B cell (primary cell): ENCODE data around the gene CHAT. TPM values are rescaled to one million over a fixed set of nuclear protein-coding genes. Genes with fewer than 3 reads are reported as not detected.

Experiments
- ATAC-seq: fragments of 200-7000 bp; cut with Tn5 transposase; one replicate; pipeline ENCODE4 v1.10.0; 2021; ENCODE audit warnings: low read depth, mild to moderate bottlenecking, moderate number of reproducible peaks, moderate library complexity
- CTCF ChIA-PET: fragments of 350-600 bp; sonication (Branson Sonifier 250); formaldehyde crosslinking; loops from one replicate; lab custom pipeline; 2021; ENCODE audit warnings: antibody characterized with exemption, inconsistent platforms; lab: Charles Lee
- POLR2A ChIA-PET: fragments of 350-600 bp; sonication (Branson Sonifier 250); formaldehyde crosslinking; loops from one replicate; lab custom pipeline; 2021; ENCODE audit warnings: antibody characterized with exemption; lab: Charles Lee
- DNase-seq: peaks from one replicate; pipeline ENCODE4 v3.0.0; 2013
- H2AFZ ChIP-seq: 2 replicates; pipeline ENCODE4 v1.6.1; 2012; ENCODE audit warnings: mild to moderate bottlenecking, low read depth, low read length; ENCODE audit not compliant: insufficient read depth, poor library complexity, severe bottlenecking
- H3K27ac ChIP-seq, 2 donors: 1 replicate in 1 of 2; 2 replicates in 1 of 2; pipeline ENCODE4 v1.5.1; 2012 to 2013; ENCODE audit warnings: low read length in 2 of 2, mild to moderate bottlenecking in 2 of 2, moderate library complexity in 1 of 2
- H3K27me3 ChIP-seq, 4 experiments: fragments of 200-600 bp in 1 of 4; sonication (generic) in 1 of 4; replicated peaks in 1 of 4; 1 replicate in 2 of 4; 2 replicates in 2 of 4; pipeline versions ENCODE4 v1.6.1 to v1.7.0; 2013 to 2016; ENCODE audit warnings: low read length in 3 of 4, mild to moderate bottlenecking in 2 of 4, mixed read lengths in 1 of 4, moderate library complexity in 1 of 4; ENCODE audit not compliant: insufficient read depth in 4 of 4, control insufficient read depth in 3 of 4; ENCODE audit errors: control extremely low read depth in 1 of 4
- H3K36me3 ChIP-seq, 2 experiments: replicated peaks in 1 of 2; 1 replicate in 1 of 2; 2 replicates in 1 of 2; pipeline versions ENCODE4 v1.6.1 to v1.7.1; 2013; ENCODE audit warnings: low read length in 1 of 2; ENCODE audit not compliant: insufficient read depth in 2 of 2, control insufficient read depth in 1 of 2; ENCODE audit errors: control extremely low read depth in 1 of 2, extremely low read depth in 1 of 2
- H3K4me1 ChIP-seq, 2 donors: fragments of 200-600 bp in 1 of 2; sonication (generic) in 1 of 2; 1 replicate in 1 of 2; 2 replicates in 1 of 2; pipeline versions ENCODE4 v1.5.1 to v1.6.1; 2013 to 2017; ENCODE audit warnings: low read length in 2 of 2; ENCODE audit not compliant: control insufficient read depth in 2 of 2, insufficient read depth in 2 of 2
- H3K4me2 ChIP-seq: replicated peaks from 2 replicates; pipeline ENCODE3; 2012; ENCODE audit warnings: mild to moderate bottlenecking, low read depth, low read length; ENCODE audit not compliant: poor library complexity, severe bottlenecking
- H3K4me3 ChIP-seq, 5 experiments: fragments of 200-600 bp in 1 of 5; sonication (generic) in 1 of 5; 1 replicate in 3 of 5; 2 replicates in 2 of 5; pipeline versions ENCODE4 v1.5.1 to v1.7.0; 2011 to 2016; ENCODE audit warnings: low read length in 4 of 5, mild to moderate bottlenecking in 4 of 5, low read depth in 2 of 5, control low read depth in 1 of 5, moderate library complexity in 1 of 5; ENCODE audit not compliant: insufficient read depth in 1 of 5; ENCODE audit errors: control extremely low read depth in 1 of 5, extremely low read depth in 1 of 5
- H3K79me2 ChIP-seq: fragments of 200-600 bp; sonication (generic); one replicate; pipeline ENCODE4 v1.6.0; 2016; ENCODE audit warnings: low read length; ENCODE audit not compliant: control insufficient read depth, insufficient read depth
- H3K9ac ChIP-seq: fragments of 200-600 bp; sonication (generic); 2 replicates; pipeline ENCODE4 v1.6.1; 2017; ENCODE audit warnings: mild to moderate bottlenecking, low read length, moderate library complexity
- H3K9me3 ChIP-seq, 3 donors: one replicate each; pipeline versions ENCODE4 v1.6.1 to v1.7.1; 2013; ENCODE audit warnings: low read length in 2 of 3; ENCODE audit not compliant: control insufficient read depth in 2 of 3, insufficient read depth in 1 of 3; ENCODE audit errors: control extremely low read depth in 1 of 3
- H4K20me1 ChIP-seq: 2 replicates; pipeline ENCODE4 v1.6.0; 2012; ENCODE audit warnings: mild to moderate bottlenecking, low read length; ENCODE audit not compliant: insufficient read depth, control insufficient read depth, poor library complexity, severe bottlenecking
- H3K27ac Mint-ChIP-seq: one replicate; pipeline ENCODE4 v1.8.0; 2021; ENCODE audit warnings: mixed read lengths
- H3K27me3 Mint-ChIP-seq: one replicate; pipeline ENCODE4 v1.8.0; 2021; ENCODE audit warnings: mixed read lengths
- H3K4me1 Mint-ChIP-seq: one replicate; pipeline ENCODE4 v1.8.0; 2021; ENCODE audit warnings: mixed read lengths
- H3K4me3 Mint-ChIP-seq: one replicate; pipeline ENCODE4 v1.8.0; 2021; ENCODE audit warnings: mixed read lengths
- H3K9me3 Mint-ChIP-seq: one replicate; pipeline ENCODE4 v1.8.0; 2022; ENCODE audit warnings: mixed read lengths; ENCODE audit not compliant: insufficient read depth
- EZH2 ChIP-seq: IDR thresholded peaks from 2 replicates; pipeline ENCODE4 v1.6.1; 2012; ENCODE audit warnings: borderline replicate concordance, low read depth, mild to moderate bottlenecking, moderate library complexity, low read length; ENCODE audit not compliant: insufficient read depth, poor library complexity, severe bottlenecking
- WGBS: methylation state at CpG from one replicate; pipeline ENCODE4 v1.1.5; 2013; ENCODE audit warnings: missing lambda C conversion rate; ENCODE audit not compliant: insufficient coverage; 5-methylcytosine and 5-hydroxymethylcytosine counted together
- intact Hi-C: fragments of 100-400 bp; cut with micrococcal nuclease; formaldehyde crosslinking; loops from one replicate; pipeline ENCODE4 v1.10.0; 2022
- polyA plus RNA-seq: library from polyadenylated mRNA; depleted of rRNA; stranded (reverse); fragments of >200 nt; gene quantifications from 2 replicates; pipeline ENCODE4 v1.2.3, GENCODE V29; 2012
- total RNA-seq, 2 donors: library from RNA; stranded (reverse); fragments of 120-200 nt in 1 of 2; gene quantifications; 1 replicate in 1 of 2; 2 replicates in 1 of 2; pipeline versions ENCODE4 v1.2.3 to v1.2.4, GENCODE V29; 2013 to 2022
- TF ChIP-seq, protein P1 (sequence below): fragments of 200-600 bp; IDR thresholded peaks from one replicate; pipeline ENCODE4 v1.8.0; 2022; ENCODE audit warnings: antibody characterized with exemption, mild to moderate bottlenecking

CHAT gene
- total and polyA plus RNA-seq, 2 donors (not counting 1 experiment from before 2014, with no cell fraction given): not detected

DNA sequence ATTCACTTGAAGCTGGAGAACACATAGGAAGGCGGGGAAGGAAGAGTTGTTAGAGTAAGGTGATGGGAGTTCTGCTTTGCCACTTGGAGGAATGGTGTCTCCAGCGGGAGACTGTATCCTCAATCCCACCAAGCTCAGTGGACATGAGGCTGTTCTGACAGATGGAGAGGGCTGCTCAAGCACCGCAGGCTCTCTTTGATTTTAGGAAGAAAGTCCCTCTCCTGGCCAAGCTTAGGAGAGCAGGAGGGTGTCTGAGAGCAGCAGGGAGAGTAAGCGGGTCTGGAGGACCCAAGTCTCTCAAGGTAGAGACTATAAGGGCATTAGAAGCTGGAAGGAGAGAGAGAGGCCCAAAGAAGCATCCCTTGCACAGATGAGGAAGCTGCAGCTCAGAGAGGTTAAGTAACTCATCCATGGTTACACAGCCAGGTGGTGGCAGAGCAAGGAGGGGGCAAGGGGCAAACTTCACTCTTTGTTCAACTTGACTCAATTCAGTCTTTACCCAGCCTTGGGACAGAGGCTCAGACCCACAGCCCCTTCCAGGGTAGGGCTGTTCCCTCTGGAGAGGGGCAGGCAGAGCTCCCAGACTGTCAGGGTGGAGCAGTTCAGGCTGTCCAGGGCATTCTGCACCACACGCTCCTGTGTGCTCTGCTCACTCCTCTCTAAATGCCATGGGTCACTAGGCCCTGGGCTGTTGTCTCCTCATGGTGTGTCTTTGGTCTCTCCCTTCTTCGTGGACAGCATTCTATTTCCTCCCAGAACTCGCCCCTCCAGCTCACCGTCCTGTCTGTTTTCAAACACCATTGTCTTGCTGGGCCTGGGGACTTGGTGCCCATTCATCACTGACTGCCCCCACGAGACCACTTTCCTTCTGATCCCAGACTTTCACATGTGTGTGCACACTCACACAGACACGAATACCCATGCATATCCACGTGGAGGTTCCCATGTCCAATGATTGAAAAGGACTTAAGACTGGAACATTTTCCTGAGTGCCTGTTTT, 8.9 kb downstream of the CHAT start:
- Histone ChIP-seq H3K79me2 (no peaks in the 10 kb centered on the region), H3K9ac (no peak overlapping the region), H3K4me2 (no peak overlapping the region), H3K9me3 (no peaks in the 10 kb centered on the region), H2AFZ (no peak overlapping the region), H3K27ac (no peak overlapping the region), H4K20me1 (no peaks in the 10 kb centered on the region), H3K4me3 (no peak overlapping the region), H3K36me3 (no peaks in the 10 kb centered on the region), H3K4me1 (no peaks in the 10 kb centered on the region), H3K27me3 (peaks cover 0 to 17% (median 2%) of the 10 kb centered on the region in 4 experiments)
- TF ChIP-seq EZH2: no peak
- TF ChIP-seq, protein P1, sequence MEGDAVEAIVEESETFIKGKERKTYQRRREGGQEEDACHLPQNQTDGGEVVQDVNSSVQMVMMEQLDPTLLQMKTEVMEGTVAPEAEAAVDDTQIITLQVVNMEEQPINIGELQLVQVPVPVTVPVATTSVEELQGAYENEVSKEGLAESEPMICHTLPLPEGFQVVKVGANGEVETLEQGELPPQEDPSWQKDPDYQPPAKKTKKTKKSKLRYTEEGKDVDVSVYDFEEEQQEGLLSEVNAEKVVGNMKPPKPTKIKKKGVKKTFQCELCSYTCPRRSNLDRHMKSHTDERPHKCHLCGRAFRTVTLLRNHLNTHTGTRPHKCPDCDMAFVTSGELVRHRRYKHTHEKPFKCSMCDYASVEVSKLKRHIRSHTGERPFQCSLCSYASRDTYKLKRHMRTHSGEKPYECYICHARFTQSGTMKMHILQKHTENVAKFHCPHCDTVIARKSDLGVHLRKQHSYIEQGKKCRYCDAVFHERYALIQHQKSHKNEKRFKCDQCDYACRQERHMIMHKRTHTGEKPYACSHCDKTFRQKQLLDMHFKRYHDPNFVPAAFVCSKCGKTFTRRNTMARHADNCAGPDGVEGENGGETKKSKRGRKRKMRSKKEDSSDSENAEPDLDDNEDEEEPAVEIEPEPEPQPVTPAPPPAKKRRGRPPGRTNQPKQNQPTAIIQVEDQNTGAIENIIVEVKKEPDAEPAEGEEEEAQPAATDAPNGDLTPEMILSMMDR: no peak
- ChIA-PET CTCF (no interaction called here), POLR2A (no interaction called here)
- H3K4me1 Mint-ChIP-seq: no peaks in the 10 kb centered on the region
- no peak overlapping the region for H3K4me3 Mint-ChIP-seq
- H3K27me3 Mint-ChIP-seq: peaks cover 39% of the 10 kb centered on the region
- ATAC-seq (no peak), DNase-seq (no peak)
- no peaks in the 10 kb centered on the region for H3K9me3 Mint-ChIP-seq
- intact Hi-C loops: no loop called here
- H3K27ac Mint-ChIP-seq: no peak overlapping the region
- WGBS: 74% methylated on average over 9 of the region's 11 CpGs

DNA sequence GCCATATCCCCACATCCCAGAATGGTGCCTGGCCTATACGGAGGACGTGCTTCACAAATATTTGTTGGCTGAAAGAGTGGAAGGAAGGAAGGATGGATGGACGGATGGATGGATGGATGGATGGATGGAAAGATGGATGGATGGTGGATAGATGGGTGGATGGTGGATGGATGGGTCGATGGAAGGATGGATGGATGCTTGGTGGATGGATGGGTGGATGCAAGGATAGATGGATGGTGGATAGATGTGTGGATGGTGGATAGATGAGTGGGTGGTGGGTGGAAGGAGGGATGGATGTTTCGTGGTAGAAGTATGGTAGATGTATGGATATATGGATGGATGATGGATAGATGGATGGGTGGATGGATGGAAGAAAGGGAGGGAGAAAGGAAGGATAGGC, 10.8 kb downstream of the CHAT start:
- no peak overlapping the region for H3K9ac ChIP-seq
- ATAC-seq (no peak), DNase-seq (no peak)
- 69% methylated on average over 5 of the region's 5 CpGs for WGBS
- H3K9me3 Mint-ChIP-seq: no peaks in the 10 kb centered on the region
- TF ChIP-seq, protein P1: no peak
- no peak for TF ChIP-seq EZH2
- intact Hi-C loops: no loop called here
- CTCF ChIA-PET: no interaction called here
- H3K27ac Mint-ChIP-seq: no peak overlapping the region
- no peak overlapping the region for H3K4me3 Mint-ChIP-seq
- no peak overlapping the region for H3K27ac ChIP-seq
- H3K27me3 ChIP-seq: peaks cover 0 to 7% (median 0%) of the 10 kb centered on the region in 4 experiments
- no peak overlapping the region for H3K4me3 ChIP-seq
- no peaks in the 10 kb centered on the region for H3K4me1 Mint-ChIP-seq
- POLR2A ChIA-PET: no interaction called here
- H3K4me2 ChIP-seq: no peak overlapping the region
- H2AFZ ChIP-seq: no peak overlapping the region
- peaks cover 21% of the 10 kb centered on the region for H3K27me3 Mint-ChIP-seq
- no peaks in the 10 kb centered on the region for H3K79me2 ChIP-seq
- peaks cover 0 to 4% (median 0%) of the 10 kb centered on the region in 3 donors for H3K9me3 ChIP-seq
- no peaks in the 10 kb centered on the region for H4K20me1 ChIP-seq
- no peaks in the 10 kb centered on the region for H3K36me3 ChIP-seq
- H3K4me1 ChIP-seq: no peaks in the 10 kb centered on the region
